Measurements from ENCODE around the gene HYDIN.
"Not testable (repeated sequence)": the region's sequence is repeated elsewhere in the genome, so short reads cannot be mapped to it uniquely, and the experiment has no call there.

DNA sequence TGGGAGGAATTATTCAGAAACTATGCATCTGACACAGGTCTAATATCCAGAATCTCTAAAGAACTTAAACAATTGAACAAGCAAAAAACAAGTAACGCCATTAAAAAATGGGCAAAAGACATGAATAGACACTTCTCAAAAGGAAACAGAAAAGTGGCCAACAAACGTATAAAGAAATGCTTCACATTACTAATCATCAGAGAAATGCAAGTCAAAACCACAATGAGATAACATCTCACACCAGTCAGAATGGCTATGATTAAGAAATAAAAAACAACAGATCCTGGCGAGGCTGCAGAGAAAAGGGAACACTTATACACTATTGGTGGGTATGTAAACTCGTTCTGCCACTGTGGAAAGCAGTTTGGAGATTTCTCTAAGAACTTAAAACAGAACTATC lies 379.2 kb downstream of the HYDIN start:
- TF ChIP-seq, protein P1, sequence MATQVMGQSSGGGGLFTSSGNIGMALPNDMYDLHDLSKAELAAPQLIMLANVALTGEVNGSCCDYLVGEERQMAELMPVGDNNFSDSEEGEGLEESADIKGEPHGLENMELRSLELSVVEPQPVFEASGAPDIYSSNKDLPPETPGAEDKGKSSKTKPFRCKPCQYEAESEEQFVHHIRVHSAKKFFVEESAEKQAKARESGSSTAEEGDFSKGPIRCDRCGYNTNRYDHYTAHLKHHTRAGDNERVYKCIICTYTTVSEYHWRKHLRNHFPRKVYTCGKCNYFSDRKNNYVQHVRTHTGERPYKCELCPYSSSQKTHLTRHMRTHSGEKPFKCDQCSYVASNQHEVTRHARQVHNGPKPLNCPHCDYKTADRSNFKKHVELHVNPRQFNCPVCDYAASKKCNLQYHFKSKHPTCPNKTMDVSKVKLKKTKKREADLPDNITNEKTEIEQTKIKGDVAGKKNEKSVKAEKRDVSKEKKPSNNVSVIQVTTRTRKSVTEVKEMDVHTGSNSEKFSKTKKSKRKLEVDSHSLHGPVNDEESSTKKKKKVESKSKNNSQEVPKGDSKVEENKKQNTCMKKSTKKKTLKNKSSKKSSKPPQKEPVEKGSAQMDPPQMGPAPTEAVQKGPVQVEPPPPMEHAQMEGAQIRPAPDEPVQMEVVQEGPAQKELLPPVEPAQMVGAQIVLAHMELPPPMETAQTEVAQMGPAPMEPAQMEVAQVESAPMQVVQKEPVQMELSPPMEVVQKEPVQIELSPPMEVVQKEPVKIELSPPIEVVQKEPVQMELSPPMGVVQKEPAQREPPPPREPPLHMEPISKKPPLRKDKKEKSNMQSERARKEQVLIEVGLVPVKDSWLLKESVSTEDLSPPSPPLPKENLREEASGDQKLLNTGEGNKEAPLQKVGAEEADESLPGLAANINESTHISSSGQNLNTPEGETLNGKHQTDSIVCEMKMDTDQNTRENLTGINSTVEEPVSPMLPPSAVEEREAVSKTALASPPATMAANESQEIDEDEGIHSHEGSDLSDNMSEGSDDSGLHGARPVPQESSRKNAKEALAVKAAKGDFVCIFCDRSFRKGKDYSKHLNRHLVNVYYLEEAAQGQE (IDR thresholded peaks at IDR 0.05; ENCODE audit: low read depth), result not testable (repeated sequence)
- TF ChIP-seq EZH2 (IDR thresholded peaks at IDR 0.05); POLR2A (IDR thresholded peaks at IDR 0.05; ENCODE audit: borderline replicate concordance, extremely low read depth, insufficient read depth, insufficient read length); SIN3A (IDR thresholded peaks at IDR 0.05; ENCODE audit: low read depth); POLR2AphosphoS5 (IDR thresholded peaks at IDR 0.05; ENCODE audit: low read depth, low read length); EGR1 (IDR thresholded peaks at IDR 0.05; ENCODE audit: low read depth); JUND (IDR thresholded peaks at IDR 0.05): not testable (repeated sequence)
- TF ChIP-seq, protein P2, sequence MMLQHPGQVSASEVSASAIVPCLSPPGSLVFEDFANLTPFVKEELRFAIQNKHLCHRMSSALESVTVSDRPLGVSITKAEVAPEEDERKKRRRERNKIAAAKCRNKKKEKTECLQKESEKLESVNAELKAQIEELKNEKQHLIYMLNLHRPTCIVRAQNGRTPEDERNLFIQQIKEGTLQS (IDR thresholded peaks at IDR 0.05), result not testable (repeated sequence)
- TF ChIP-seq, protein P3, sequence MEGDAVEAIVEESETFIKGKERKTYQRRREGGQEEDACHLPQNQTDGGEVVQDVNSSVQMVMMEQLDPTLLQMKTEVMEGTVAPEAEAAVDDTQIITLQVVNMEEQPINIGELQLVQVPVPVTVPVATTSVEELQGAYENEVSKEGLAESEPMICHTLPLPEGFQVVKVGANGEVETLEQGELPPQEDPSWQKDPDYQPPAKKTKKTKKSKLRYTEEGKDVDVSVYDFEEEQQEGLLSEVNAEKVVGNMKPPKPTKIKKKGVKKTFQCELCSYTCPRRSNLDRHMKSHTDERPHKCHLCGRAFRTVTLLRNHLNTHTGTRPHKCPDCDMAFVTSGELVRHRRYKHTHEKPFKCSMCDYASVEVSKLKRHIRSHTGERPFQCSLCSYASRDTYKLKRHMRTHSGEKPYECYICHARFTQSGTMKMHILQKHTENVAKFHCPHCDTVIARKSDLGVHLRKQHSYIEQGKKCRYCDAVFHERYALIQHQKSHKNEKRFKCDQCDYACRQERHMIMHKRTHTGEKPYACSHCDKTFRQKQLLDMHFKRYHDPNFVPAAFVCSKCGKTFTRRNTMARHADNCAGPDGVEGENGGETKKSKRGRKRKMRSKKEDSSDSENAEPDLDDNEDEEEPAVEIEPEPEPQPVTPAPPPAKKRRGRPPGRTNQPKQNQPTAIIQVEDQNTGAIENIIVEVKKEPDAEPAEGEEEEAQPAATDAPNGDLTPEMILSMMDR (IDR thresholded peaks at IDR 0.05 in 2 of 3, conservative IDR thresholded peaks at IDR 0.05 in 1 of 3; ENCODE audit: borderline replicate concordance in 1 of 3, insufficient read depth in 1 of 3, low read depth in 2 of 3, low read length in 2 of 3), result not testable (repeated sequence)
